Left lung (tissue), 10 donors: Measurements from ENCODE around the gene IQCM. TPM values are rescaled to one million over a fixed set of nuclear protein-coding genes. Genes with fewer than 3 reads are reported as not detected.

Source experiments
- ATAC-seq: fragments of 200-7000 bp; cut with Tn5 transposase; one replicate; pipeline ENCODE4 v1.9.1; 2020; ENCODE audit warnings: moderate library complexity
- DNase-seq, 4 donors: peaks; one replicate each; pipeline ENCODE4 v3.0.0-alpha.2; 2013 to 2020
- H3K27ac ChIP-seq, 2 donors: fragments of 200-600 bp; sonication (generic) in 1 of 2; one replicate each; pipeline versions ENCODE4 v1.5.0 to v1.8.0; 2020 to 2021
- H3K27me3 ChIP-seq, 2 donors: fragments of 200-600 bp; sonication (generic) in 1 of 2; one replicate each; pipeline versions ENCODE4 v1.5.0 to v1.8.0; 2020 to 2021
- H3K36me3 ChIP-seq, 2 donors: fragments of 200-600 bp; sonication (generic) in 1 of 2; one replicate each; pipeline versions ENCODE4 v1.5.0 to v1.8.0; 2020 to 2021
- H3K4me1 ChIP-seq, 2 donors: fragments of 200-600 bp; one replicate each; pipeline ENCODE4 v1.8.0; 2021
- H3K4me3 ChIP-seq, 2 donors: fragments of 200-600 bp; sonication (generic) in 1 of 2; one replicate each; pipeline versions ENCODE4 v1.5.0 to v1.8.0; 2020 to 2021; ENCODE audit warnings: mild to moderate bottlenecking in 1 of 2
- H3K9me3 ChIP-seq, 2 donors: fragments of 200-600 bp; sonication (generic) in 1 of 2; one replicate each; pipeline versions ENCODE4 v1.5.0 to v1.8.0; 2020 to 2021
- intact Hi-C, 2 donors: fragments of 100-400 bp; cut with DNase I; formaldehyde crosslinking; loops; one replicate each; pipeline versions ENCODE4 v1.11.2 to v1.14.2; 2022
- polyA plus RNA-seq, 6 donors: library from polyadenylated mRNA; unstranded; fragments of 120-200 nt; gene quantifications; one replicate each; pipeline ENCODE4 v1.2.1, GENCODE V29; 2013; ENCODE audit not compliant: insufficient read length in 6 of 6
- total RNA-seq, 2 donors: library from RNA; stranded (reverse); fragmentation: NEBNext Ultra II Directional; extraction: Animal tissue kit (Norgen Biotek cat#: 25700); gene quantifications; one replicate each; pipeline ENCODE4 v1.2.1, GENCODE V29; 2021
- TF ChIP-seq, protein P1 (sequence below), 2 donors: fragments of 200-600 bp; sonication (generic) in 1 of 2; IDR thresholded peaks; one replicate each; pipeline versions ENCODE4 v1.5.0 to v1.8.0; 2021; ENCODE audit warnings: antibody characterized with exemption in 2 of 2
- donor health status: DM: no; HTN: yes; CAD: no.
- donor health status: DM: no; HTN: no; CAD: no.

Gene IQCM
- total and polyA plus RNA-seq, 8 donors: not detected

DNA sequence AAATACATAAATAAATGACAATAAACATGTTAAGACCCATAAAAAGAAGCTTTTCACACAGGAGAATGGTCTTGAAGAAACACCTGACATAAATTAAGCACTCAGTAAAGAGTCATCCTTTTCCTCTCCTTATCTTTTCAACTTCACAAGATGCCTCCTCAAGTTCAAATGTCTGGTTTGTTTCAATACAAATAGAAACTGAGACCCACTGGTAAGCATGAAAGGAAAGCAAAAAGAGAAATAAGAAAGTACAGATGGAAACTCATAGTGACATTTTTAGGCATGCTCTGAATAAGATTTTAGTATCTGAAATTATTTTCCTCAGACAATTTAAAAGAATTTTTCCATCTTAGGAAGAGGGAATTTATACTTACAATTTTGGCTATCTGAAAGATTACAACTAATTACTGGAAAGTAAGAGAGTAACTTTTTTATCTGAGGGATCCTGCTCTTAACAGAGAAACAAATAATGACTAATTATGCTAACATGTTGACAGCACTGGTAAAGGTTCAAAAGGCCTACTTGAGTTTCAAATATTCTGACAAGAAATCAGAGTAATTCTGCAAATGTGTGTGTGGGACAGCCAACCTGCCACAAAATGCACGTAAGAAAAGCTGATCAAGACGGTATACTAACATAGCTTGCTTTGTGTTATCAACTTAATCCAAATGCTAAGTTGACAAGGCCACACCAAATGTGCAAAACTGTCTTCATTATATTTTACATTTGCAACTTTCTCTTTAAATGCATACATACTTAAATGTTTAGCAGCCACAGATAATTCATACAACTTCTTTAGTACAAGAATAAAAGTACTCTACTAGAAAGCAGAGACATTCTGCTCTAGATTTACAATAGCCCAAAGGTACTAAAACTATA is 113.0 kb downstream of the IQCM start:
- DNase-seq (no peak), ATAC-seq (peak; percentile 67)
- Histone ChIP-seq H3K27me3 (no peaks in the 10 kb centered on the region), H3K4me3 (no peak overlapping the region), H3K27ac (no peak overlapping the region), H3K9me3 (no peaks in the 10 kb centered on the region), H3K4me1 (no peaks in the 10 kb centered on the region), H3K36me3 (no peaks in the 10 kb centered on the region)
- TF ChIP-seq, protein P1, sequence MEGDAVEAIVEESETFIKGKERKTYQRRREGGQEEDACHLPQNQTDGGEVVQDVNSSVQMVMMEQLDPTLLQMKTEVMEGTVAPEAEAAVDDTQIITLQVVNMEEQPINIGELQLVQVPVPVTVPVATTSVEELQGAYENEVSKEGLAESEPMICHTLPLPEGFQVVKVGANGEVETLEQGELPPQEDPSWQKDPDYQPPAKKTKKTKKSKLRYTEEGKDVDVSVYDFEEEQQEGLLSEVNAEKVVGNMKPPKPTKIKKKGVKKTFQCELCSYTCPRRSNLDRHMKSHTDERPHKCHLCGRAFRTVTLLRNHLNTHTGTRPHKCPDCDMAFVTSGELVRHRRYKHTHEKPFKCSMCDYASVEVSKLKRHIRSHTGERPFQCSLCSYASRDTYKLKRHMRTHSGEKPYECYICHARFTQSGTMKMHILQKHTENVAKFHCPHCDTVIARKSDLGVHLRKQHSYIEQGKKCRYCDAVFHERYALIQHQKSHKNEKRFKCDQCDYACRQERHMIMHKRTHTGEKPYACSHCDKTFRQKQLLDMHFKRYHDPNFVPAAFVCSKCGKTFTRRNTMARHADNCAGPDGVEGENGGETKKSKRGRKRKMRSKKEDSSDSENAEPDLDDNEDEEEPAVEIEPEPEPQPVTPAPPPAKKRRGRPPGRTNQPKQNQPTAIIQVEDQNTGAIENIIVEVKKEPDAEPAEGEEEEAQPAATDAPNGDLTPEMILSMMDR (IDR thresholded peaks at IDR 0.05): no peak
- intact Hi-C loops: no loop called here

DNA sequence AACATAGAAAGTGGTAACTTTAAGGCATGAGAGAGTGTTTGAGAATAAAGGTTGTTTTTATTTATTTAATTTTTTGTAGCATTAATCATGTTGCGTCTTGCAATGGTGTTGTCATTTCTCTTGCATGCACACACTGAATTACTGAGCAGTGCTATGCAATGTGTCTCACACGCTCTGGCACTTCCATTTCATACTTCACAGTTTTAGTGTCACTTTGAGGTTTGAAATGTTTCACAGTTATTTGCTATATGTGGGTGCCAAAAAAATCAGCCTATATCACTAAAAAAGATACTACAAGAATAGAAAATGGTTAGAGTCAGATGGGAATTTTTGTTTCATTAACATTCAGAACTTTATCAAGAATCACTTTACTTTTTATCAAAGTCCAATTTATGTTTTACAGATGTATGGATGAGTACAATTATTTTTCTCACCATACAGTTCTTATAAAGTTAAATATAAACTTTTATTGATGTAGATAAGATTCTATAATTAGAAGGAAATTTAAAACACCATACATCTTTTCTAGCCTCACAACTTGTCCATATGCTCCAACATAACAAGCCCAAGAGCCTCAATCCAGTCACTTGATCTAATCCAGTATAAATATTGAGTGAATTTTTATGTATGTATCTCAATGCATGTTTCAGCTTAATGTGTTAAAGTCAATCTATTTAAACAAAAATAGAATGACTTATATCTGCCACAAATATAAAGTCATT is 114.0 kb downstream of the IQCM start:
- TF ChIP-seq, protein P1 (IDR thresholded peaks at IDR 0.05): no peak

DNA sequence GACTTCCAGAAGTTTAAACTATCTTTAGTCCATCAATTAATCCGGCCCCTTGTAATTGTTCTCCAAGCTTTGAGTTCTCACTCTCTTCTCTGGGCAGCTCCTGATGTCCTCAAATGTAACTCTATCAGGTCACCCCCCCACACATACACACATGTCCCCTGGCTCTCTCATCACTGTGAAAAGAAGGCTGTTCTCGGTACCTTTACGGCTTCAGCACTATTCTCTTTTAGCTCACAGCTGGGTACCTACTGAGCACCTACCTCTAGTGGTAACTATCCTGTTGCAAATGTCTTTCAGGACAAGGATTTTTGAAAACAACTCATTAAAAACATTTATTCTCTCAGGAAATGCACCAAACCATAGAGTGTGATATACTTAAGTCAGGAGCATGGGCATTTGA is 115.4 kb downstream of the IQCM start:
- Histone ChIP-seq H3K36me3 (no peaks in the 10 kb centered on the region), H3K4me3 (no peak overlapping the region), H3K27me3 (no peaks in the 10 kb centered on the region), H3K4me1 (no peaks in the 10 kb centered on the region), H3K9me3 (no peaks in the 10 kb centered on the region), H3K27ac (no peak overlapping the region)
- TF ChIP-seq, protein P1 (IDR thresholded peaks at IDR 0.05): no peak
- intact Hi-C loops: no loop called here
- ATAC-seq (no peak), DNase-seq (no peak)

More for the DNA sequence above, 114.0 kb downstream of the IQCM start:
- H3K36me3 ChIP-seq: no peaks in the 10 kb centered on the region
- no peaks in the 10 kb centered on the region for H3K9me3 ChIP-seq
- no peak for DNase-seq
- H3K4me1 ChIP-seq: no peaks in the 10 kb centered on the region
- no peak overlapping the region for H3K27ac ChIP-seq
- H3K27me3 ChIP-seq: no peaks in the 10 kb centered on the region
- ATAC-seq: no peak
- intact Hi-C loops: no loop called here
- H3K4me3 ChIP-seq: no peak overlapping the region

DNA sequence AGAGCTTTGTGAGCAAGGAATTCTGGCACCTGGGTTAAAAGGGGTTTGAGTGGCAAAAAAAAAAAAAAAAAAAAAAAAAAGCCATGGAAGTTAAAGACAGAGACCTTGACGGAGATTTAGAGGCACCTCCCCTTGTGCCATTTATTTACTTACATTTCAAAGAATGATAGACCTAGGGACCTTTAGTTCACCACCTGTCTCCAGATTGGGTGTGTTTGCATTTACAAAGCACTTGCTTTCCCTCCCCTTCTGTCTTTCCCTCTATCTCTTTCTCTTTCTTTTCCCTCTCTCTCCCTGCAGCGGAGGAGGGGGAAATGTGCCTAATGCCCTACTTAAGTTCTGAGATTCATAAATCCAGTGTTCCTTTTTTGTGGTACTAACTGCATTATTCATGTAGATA is 116.0 kb downstream of the IQCM start:
- Histone ChIP-seq H3K4me3 (no peak overlapping the region), H3K9me3 (no peaks in the 10 kb centered on the region)

More for the DNA sequence above, 116.0 kb downstream of the IQCM start:
- ATAC-seq (no peak), DNase-seq (no peak)
- intact Hi-C loops: no loop called here
- H3K27me3 ChIP-seq: no peaks in the 10 kb centered on the region
- no peaks in the 10 kb centered on the region for H3K36me3 ChIP-seq
- no peak overlapping the region for H3K27ac ChIP-seq
- TF ChIP-seq, protein P1 (IDR thresholded peaks at IDR 0.05): no peak
- no peaks in the 10 kb centered on the region for H3K4me1 ChIP-seq
